Right forelimb (tissue), 1 donor: ENCODE data around the gene CFAP161.

Experiments used
- DNase-seq: peaks from one replicate; pipeline ENCODE4 v3.0.0-alpha.2; 2018

The CFAP161 gene

DNA sequence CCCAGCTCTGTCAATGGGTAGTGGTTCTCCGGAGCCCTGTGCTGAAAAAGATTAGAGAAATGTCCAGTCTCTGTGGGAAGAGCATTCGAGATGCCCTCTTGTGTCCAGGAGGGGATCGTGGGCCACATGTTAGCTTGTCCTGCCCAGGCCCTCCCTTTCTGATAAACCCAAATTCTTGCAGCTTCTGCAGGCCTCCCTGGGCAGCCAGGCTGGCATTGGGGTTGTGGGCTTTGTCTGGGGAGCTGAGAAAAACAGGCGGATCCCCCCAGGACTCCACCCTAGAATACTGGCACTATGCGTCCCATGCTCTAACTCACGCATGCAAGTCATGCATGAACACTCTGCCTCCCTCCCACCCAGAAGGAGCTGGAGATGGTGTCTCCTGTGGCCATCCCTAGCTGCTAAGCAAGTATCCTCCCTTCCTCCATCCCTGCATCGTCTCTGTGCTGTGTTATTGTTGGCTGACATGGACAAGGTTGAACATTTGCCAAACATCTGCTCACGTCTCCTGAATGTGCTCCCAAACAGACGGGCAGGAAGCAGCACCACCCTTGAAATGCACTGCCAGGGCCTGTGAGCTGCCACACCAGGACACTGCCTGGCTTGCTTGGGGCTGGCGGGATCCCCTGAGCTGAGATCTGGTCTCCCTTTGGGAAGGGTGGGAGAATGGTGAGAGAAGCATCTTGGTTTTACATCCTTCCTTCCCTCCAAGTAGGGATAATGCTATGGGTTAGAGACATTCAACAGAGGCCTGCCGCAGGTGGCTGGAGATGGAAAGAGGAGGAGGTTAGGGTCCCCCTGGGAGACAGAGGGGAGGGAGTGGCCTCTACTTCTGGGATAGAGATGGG, 26.5 kb downstream of the CFAP161 start:
- peak; percentile 86 for DNase-seq

DNA sequence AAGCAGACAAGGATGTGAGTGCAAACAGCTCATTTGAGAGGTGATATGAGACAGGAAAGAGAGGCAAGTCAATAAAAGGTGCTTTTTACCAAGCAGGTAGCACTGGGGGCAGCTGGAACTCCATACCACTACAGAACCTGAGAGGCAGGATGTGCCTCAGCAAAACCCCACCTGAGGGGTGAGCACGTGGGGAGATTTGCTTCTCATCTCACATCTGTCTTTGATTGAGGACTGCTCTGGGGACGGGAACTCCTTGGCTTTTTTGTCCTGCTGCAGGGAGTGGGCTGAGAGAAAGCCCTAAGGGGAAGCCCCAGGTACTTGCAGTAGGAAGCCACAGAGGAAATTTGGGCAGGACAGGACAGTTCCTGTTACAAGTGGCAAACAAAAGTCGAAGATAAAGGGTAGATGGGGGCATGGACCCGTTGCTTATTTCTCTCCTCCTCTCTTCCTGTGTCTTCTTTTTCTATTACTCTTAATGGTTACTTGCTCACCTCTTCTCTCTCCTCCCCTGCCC, 27.1 kb downstream of the CFAP161 start:
- DNase-seq: no peak

DNA sequence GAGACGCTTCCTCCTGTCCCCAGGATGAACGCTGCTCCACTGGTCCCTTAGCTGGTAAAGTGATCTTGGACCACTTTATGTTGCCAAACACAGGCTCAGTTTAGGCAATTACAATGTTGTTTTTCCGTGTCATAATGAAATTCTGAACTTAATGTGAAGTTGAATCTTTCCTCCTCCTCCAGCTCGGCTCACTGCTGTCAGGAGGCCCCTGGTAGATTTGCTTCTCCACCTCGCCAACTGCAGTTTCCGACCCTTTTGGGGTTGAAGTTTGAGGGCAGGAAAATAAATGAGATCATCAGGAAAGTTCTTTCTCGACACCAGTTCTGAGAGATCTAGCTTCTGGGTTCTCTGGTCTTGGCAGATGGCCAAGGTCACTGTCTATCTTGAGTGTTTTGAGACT, 27.8 kb downstream of the CFAP161 start:
- no peak for DNase-seq

DNA sequence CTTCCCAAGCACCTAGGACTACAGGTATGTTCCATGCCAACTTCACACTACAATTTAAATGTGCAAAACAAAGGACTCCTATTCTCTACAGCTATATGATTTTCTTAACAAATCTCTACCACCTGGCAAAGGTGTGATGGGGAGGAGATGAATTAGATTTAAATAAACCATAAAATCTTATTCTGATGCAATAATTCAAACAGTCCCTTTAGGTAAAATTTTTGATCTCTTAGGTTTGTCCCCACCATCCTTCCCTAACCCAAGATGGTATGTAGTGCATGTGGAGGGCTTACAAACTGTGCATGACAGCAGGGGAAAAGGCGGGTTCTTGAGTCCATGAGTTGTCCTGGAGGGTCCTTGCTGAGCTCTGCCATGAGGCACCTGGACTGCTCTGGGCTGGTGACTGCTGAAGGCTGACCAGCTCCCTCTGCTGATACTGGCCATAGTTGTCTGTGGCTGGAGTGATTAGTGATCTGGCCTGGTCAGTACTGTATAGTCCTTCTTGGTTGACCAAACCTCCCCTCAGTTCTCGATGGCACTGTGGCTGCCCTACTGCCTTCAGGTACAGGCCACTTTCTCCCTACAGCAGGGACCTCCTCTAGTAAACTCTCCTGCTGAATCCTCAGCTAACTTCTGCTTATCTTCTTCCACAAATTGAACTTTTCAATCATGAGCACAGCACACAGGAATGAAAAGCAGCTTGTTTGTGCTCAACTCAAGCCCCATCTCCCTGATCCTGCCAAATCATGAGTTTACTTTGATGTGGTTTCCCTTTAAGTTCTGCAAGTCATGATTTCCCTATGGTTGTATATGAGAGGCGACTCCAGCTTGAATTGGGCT, 30.1 kb downstream of the CFAP161 start:
- DNase-seq: no peak

DNA sequence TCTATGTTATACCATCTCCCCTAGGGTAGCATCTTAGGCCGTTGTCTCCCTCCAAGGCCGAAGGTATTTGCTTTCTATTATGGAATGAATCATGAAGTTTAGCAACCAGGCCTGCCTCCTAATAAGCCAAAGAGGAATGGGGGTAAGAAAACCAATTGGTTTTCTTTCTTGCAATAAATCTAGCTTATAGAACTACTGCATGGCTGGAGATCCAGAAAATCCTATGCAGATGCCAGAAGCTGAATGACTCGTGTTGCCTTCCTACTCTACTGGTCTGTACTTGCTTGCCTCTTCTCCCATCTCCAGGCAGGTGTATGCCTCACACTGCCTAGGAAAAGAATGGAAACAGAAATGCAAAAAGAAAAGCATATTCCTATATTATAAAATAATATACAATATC, 31.5 kb downstream of the CFAP161 start:
- no peak for DNase-seq

DNA sequence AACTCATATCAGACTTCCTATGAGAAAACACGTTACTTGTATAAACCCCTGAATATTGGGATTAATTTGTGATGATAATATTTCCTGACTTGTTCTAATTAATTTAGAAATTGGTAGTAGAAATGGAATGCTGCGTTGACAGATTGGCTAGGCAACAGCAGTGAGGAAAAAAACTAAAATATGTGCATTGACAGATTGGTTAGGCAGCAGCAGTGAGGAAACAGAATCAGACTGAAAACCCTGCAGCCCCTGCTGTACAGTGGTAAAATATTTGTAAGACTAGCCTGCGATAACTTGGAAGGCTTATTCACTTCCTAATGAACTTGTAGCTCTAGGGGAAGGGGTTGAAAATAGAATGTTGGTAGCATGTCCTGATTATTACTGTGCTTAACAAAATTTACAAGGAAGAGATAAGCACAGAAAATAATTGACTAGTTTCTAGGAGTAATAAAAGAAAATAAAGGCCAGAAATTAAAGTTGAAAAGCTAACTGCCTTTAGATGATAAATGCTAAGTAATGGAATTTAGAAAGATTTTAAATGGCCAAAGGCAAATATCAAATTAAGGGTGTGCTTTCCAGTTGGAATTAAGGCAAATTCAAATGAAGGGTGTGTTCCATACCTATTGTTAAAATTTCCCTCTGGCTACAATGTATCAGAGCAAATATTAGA, 32.7 kb downstream of the CFAP161 start:
- no peak for DNase-seq

DNA sequence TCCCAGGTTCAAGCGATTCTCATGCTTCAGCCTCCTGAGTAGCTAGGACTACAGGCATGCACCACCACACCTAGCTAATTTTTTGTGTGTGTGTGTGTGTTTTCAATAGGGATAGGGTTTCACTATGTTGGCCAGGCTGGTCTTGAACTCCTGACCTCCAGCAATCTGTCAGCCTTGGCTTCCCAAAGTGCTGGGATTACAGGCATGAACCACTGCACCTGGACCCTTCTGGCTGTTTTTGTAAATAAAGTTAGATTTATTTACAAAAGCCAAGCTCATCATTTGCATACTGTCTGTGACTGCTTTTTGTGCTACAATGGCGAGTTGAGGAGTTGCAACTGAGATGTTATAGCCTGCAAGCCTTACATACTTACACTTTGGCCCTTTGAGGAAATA, 34.1 kb downstream of the CFAP161 start:
- DNase-seq: no peak

DNA sequence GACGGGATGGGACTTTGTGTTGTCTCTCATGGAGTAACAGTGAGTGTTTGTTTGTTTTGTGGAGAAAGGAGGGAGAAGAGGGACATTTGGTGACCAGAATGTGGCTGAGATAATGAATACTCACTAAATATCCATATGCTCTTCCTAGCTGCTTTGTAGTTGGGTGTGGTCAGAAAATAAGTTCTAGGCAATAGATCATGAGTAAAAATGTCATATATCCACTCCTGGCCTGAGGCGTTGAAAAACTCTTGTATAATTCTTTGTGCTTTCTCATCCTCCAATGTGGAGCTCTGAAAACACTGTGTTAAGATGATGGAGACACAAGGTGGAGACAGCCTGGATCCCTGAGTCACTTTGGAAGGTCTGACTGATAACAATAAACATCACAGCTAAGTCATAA, 34.6 kb downstream of the CFAP161 start:
- no peak for DNase-seq

DNA sequence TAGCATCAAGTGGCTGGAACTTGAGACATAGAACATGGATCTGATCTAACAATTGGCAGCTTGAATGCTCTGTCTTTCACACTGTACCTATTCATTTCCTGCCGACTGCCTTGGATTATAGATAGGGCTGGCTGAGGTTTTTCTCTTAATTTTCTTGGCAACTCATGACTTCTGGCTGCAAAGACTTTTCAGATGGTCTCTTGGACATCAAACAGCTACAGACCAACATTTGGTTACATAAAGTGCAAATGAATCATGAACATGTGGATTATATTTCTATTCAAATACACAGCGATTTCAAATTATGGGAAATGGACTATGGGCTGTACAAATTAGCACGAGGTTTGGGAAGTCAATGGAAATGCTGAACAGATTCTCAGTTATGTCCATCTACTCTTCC, 36.4 kb downstream of the CFAP161 start:
- DNase-seq: no peak

DNA sequence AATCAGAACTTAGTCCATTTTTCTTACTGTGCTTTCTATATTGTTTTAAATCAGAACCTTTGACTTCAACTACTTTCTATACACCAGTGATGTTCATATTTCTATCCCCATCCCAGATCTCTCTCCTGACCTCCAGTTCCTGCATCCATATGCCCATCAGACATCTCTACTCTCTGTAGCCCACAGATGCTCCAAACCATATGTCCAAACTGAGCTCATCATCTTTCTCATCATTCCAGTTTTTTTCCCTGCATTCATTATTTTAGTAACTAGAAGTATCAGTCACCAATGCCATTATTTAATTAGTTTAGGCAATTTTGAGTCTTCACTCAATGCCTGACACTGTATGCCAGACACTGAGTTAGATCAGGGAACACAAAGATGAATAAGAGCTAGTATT, 37.2 kb downstream of the CFAP161 start:
- DNase-seq: no peak

DNA sequence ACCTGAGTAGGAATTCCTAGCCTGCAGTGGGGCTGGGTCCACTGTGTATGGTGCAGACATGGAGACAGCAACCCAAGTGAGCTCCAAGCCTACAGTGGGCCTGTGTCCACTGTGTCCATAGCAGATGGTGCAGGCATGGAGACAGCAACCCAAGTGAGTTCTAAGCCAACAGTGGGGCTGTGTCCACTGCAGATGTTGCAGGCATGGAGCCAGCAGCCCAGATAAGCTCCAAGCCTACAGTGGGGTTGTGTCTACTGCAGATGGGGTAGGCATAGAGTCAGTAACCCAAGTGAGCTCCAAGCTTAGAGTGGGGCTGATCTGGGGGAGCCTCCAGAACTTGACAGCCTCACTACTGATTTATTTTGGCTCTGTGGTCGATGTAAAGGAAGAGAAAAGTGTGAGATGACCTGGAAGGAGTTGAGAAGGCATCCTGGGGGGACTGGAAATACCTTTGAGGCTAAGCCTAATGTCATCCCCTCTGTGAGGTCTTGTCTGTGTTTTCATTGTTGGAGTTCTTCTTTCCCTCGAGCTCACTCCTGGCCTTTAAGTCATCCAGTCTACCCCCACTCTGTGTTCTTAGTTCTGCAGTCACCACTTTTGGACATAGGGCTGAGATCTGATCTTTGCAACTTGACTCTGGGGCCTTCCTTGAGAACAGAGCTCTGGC, 40.2 kb downstream of the CFAP161 start:
- DNase-seq: no peak

DNA sequence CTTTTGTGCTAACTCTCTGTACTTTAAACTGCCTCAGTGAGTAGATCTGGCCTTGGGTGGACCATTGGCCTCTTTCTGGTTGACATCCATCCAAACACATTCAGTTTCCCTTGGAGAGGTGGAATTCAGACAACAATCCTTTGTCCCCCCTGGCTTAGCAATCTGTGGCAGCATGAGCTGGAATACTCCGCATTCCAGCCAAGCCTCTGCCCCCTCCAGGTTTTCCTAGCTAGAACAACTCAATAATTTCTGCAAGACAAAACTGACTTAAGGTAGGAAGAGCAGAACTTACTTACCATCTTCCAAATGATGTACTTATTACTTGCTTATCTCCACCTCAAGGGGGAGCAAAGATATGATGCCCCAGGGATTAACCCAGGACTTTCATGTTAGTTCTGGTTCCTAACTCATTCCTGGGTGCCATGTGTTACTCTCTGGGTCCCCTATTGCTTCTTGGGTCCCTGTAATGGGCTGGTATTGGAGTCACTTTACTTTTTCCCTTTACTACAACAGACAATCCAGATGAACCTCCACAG, 40.8 kb downstream of the CFAP161 start:
- no peak for DNase-seq

DNA sequence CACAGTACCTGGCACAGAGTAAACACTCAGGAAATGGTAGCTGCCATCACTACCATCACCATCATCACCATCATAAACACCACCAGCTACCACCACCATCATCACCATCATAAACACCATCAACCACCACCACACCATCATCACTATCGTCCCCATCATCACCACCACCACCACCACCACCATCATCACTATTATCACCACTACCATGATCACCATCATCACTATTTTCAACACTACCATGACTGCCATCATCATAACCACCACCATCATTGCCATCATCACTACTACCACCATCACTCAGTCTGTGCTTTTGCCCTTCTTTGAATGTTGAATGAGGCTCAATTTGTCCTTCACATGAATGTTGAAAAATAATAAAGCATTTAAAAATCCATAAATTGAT, 41.4 kb downstream of the CFAP161 start:
- DNase-seq: no peak

DNA sequence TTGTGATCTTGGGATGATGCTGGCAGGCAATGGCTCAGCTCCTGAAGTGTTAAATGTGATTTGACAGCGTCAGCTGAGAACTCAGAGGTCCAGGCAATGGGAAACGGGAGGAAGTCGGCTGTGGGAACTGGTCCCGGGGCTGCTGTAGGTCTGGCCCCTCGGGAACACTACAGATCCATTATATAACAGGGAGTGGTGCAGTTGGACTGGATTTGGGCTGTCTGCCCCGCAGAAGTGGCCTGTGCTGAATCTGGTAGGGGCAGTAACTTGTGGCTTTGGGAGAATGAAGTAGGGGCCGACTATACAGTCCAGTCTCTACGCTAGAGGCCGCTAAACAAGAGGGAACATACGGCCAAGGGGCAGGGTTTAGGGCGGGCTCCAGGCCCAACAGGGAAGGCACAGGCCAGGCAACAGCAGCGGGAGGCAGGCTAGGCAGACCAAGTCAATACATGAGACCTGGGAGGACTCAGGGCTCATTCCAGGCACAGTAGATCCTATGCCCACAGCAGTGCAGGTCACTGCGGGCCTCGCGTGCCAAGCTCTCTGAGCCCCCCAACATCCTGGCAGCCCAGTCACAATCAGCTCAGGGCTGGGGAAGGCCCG, 42.3 kb downstream of the CFAP161 start:
- no peak for DNase-seq

DNA sequence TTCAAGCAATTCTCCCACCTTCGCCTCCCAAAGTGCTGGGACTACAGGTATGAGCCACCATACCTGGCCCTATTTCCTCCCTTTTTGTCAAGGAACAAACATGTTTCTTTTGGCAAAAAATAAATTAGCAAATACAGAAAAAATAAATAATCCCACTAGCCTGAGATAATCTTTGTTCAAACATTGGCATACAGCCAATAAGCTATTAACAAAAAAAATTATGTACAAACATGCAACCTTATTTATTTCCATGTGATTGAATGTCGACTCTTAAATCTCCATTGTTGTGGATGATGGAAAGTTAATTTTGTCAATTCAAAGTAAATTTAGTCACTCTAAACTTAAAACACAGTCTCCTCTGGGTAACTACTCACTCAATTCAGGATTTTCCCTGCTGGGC, 44.3 kb downstream of the CFAP161 start:
- no peak for DNase-seq

DNA sequence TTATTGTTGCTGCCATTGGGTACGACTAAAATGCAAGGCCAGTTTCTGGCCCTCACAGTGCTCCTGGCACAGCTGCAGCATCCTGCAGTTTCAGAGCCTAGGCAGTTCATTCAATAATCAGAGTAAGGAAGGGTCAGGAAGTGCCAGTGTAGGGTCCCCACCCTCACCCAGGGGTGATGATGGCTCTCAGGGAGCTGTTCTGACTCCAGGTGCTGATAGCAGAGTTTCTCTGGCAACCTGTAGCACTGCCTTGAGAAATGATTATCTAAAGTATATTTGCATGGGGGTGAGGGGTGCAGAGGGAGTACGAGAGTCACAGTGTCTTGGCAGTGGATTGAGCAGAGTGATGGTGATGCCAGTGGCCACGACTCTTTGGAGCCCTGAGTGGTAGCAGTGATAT, 47.1 kb downstream of the CFAP161 start:
- DNase-seq: no peak

DNA sequence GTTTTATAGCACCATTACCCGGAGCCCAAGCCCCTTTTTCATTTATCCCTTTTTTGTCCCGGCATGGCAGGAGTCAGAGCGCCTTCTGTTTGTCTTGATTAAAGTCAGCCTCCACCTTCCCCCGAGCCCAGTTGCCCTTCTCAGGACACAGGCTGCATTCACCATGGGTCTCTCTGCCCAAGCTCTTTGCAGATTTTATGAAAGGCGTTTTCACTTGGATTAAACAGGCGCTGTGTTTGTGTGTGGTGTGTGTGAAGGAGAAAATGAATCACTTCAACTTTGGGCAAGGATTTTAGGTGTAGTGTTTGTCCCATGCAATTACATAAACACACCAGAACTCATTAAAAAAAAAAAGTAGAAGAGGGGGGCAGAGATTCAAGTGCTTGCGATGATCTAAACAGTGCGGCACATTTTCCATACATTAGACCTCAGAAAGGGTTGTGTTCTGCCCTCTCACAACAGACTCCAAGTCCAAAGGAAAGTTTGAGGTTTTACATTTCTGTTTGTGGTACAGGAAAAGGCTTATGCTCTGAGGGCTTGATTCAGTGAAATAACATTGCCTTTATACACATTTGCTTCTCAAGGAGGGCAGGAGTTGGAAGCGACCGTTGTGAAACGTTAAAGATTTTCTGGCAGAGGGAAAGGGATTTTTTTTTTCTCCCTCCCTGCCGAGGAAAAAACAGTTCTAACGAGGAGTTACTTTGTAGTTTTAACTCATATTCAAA, 48.1 kb downstream of the CFAP161 start:
- DNase-seq: no peak

DNA sequence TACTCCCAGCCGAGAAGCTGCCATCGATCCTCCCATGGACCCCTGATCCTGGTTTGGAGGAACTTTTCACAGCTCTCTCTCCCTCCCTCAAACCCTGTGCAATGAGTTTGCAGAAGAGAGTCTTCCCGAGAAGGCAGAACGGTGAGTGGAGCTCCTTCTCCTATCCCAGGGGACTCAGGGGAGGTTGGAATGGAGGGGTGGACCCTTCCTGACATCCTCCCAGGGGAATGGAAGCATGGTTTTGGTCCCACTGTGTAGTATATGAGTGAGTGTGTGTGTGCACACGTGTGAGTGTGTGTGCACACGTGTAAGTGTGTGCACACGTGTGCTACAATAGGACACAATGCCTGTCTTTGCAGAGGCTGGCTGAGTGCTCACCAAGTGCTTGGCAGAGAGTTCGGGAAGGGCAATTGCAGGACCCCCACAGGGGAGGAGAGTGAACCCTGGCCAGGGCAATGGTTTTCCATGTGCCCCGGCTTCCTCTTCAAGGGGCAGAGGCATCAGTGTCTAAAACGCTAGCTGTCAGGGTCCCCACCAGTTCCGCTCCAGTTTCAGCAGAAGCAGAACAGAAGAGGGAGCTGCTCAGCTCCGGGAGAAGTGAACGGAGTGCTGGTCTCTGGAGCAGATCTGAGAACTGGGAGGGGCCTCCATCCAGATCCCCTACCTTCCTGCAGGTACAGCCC, 48.8 kb downstream of the CFAP161 start:
- no peak for DNase-seq

DNA sequence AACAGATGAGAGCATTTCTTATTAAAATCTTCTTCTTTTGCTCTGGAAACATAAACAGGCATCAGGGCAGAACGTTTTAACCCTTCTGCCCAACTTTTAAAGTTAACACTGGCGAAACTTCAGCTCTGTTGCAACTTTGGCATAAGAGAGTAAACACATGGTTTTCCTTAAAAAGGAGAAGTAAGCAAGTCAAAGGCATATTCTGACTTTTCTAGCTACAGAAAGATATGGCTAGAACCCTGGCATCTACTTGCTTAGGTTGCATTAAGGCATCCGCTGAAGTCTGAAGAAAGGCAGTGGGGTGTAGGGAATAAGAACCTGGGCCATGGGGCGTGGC, 49.3 kb downstream of the CFAP161 start:
- DNase-seq: no peak

DNA sequence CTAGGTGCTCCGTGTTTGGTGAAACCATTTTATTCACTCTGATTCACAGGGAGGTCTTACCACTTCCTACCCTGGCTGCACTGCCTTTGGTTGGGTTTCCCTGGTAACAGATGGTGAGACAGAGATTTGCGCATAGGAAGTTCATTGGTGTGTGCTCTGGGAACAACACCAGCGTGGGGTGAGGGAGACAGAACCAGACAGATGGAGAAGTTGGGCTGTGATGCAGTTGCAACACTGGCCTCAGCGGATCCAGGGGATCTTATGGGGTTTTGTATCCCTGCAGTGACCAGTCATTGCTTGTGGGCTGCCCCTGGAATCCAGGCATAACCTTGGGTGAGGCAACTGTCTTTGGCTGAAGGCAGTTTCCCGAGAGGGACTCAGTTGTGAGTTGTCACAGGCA, 50.1 kb downstream of the CFAP161 start:
- DNase-seq: no peak
